ENCODE measurements around the gene NAPSA. TPM values are rescaled to one million over a fixed set of nuclear protein-coding genes. Genes with fewer than 3 reads are reported as not detected.

The NAPSA gene
- total and polyA plus RNA-seq, 9 of the 15 experiments (the other 6 are each of a cell fraction or from before 2014, with no cell fraction given), result 0.25 to 1.9 (median 0.69) TPM

DNA sequence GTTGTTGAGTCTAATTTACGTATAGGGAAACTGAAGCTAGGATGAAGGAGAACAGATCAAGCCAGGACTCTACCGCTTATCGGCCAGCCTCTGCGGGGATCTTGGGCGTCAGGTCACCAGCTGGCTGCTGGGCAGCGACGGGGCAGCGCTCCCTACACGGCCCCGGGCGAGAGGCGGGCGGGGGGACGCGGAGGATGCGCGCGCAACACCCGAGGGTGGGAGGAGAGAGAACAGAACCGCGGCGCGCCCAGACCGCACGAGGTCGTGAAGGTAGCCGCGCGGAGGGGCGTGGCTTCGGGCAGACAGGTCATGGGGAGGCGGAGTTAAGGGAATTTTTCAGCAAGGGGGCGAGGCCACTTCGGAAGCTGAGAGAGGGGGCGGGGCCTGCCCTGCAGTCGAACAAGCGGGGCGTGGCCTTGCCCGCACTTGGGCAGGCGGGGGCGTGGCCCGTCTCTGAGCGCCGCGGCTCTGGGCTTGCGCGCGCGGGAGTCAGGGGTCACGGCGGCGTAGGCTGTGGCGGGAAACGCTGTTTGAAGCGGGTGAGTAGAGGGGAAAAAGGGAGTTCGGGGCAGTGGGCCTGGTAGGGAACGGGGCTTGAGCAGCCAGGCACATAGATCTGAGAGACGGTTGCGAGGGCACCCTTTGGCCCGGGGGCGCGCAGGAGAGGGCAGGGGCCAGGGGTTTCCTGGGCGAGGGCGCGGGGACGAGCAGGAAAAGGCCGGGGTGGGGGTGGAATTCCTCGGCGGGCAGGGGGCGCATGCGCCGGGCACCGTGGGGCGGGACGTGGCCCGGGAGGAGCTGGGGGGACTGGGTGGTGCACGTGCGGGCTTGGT lies 18.6 kb upstream of the NAPSA start, which contains the start of gene POLD1 (continued):
- TF ChIP-seq, protein P1, sequence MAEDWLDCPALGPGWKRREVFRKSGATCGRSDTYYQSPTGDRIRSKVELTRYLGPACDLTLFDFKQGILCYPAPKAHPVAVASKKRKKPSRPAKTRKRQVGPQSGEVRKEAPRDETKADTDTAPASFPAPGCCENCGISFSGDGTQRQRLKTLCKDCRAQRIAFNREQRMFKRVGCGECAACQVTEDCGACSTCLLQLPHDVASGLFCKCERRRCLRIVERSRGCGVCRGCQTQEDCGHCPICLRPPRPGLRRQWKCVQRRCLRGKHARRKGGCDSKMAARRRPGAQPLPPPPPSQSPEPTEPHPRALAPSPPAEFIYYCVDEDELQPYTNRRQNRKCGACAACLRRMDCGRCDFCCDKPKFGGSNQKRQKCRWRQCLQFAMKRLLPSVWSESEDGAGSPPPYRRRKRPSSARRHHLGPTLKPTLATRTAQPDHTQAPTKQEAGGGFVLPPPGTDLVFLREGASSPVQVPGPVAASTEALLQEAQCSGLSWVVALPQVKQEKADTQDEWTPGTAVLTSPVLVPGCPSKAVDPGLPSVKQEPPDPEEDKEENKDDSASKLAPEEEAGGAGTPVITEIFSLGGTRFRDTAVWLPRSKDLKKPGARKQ (CRISPR knock-in tag; IDR thresholded peaks at IDR 0.05), result no peak
- no peak for TF ChIP-seq BRF1 (IDR thresholded peaks at IDR 0.05; ENCODE audit: borderline replicate concordance, extremely low read depth, insufficient read length)
- no peak for TF ChIP-seq RFX1 (IDR thresholded peaks at IDR 0.05)
- TF ChIP-seq KAT8 (IDR thresholded peaks at IDR 0.05; ENCODE audit: low read depth), result no peak
- peak; percentile 93 for TF ChIP-seq HMGN3 (IDR thresholded peaks at IDR 0.05; ENCODE audit: borderline replicate concordance, extremely low read depth, insufficient read length, low read depth, low read length)
- TF ChIP-seq TGIF2 (CRISPR knock-in tag; IDR thresholded peaks at IDR 0.05), result no peak
- TF ChIP-seq, protein P2, sequence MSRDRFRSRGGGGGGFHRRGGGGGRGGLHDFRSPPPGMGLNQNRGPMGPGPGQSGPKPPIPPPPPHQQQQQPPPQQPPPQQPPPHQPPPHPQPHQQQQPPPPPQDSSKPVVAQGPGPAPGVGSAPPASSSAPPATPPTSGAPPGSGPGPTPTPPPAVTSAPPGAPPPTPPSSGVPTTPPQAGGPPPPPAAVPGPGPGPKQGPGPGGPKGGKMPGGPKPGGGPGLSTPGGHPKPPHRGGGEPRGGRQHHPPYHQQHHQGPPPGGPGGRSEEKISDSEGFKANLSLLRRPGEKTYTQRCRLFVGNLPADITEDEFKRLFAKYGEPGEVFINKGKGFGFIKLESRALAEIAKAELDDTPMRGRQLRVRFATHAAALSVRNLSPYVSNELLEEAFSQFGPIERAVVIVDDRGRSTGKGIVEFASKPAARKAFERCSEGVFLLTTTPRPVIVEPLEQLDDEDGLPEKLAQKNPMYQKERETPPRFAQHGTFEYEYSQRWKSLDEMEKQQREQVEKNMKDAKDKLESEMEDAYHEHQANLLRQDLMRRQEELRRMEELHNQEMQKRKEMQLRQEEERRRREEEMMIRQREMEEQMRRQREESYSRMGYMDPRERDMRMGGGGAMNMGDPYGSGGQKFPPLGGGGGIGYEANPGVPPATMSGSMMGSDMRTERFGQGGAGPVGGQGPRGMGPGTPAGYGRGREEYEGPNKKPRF (IDR thresholded peaks at IDR 0.05; ENCODE audit: low read depth, low read length), result no peak
- 0 out of 2 replicates have a peak, but pooled peaks have one; percentile 30 for TF ChIP-seq CGGBP1 (CRISPR knock-in tag; IDR thresholded peaks at IDR 0.05)
- TF ChIP-seq CBFB (CRISPR knock-in tag; IDR thresholded peaks at IDR 0.05), result no peak
- TF ChIP-seq STAT5B (CRISPR knock-in tag; IDR thresholded peaks at IDR 0.05), result no peak
- no peak for TF ChIP-seq HOXB6 (CRISPR knock-in tag; IDR thresholded peaks at IDR 0.05; ENCODE audit: borderline replicate concordance)
- TF ChIP-seq ZC3H8 (IDR thresholded peaks at IDR 0.05), result no peak
- no peak for TF ChIP-seq ZFPM2 (CRISPR knock-in tag; IDR thresholded peaks at IDR 0.05)
- TF ChIP-seq NR3C1 (CRISPR knock-in tag; IDR thresholded peaks at IDR 0.05), result no peak
- peak; percentile 40; the same call in 1 of the 2 replicates for TF ChIP-seq CBX1 (IDR thresholded peaks at IDR 0.05; ENCODE audit: low read depth)
- TF ChIP-seq ZKSCAN3 (CRISPR knock-in tag; IDR thresholded peaks at IDR 0.05), result no peak
- no peak for TF ChIP-seq FOXA1 (IDR thresholded peaks at IDR 0.05; ENCODE audit: borderline replicate concordance)
- TF ChIP-seq HMG20B (CRISPR knock-in tag; IDR thresholded peaks at IDR 0.05), result no peak
- TF ChIP-seq CBFA2T2 (conservative IDR thresholded peaks at IDR 0.05), result 0 out of 2 replicates have a peak, but pooled peaks have one; percentile 3
- TF ChIP-seq TCF3 (CRISPR knock-in tag; IDR thresholded peaks at IDR 0.05), result no peak
- no peak for TF ChIP-seq ARID1B (IDR thresholded peaks at IDR 0.05)
- TF ChIP-seq TARDBP (IDR thresholded peaks at IDR 0.05), result no peak
- TF ChIP-seq POLR2B (IDR thresholded peaks at IDR 0.05; ENCODE audit: low read depth, partially characterized antibody), result peak; percentile 86
- no peak for TF ChIP-seq RBM39 (optimal IDR thresholded peaks at IDR 0.05; ENCODE audit: low read depth, low read length)
- 0 out of 2 replicates have a peak, but pooled peaks have one; percentile 83 for TF ChIP-seq ZNF77 (CRISPR knock-in tag; IDR thresholded peaks at IDR 0.05)
- TF ChIP-seq RAD51 (IDR thresholded peaks at IDR 0.05; ENCODE audit: borderline replicate concordance, low read depth), result no peak

Measured in K562 (cell line).